Cerebellar cortex (tissue), 1 donor: ENCODE data around the gene KIF14.
"Not testable (repeated sequence)": the region's sequence is repeated elsewhere in the genome, so short reads cannot be mapped to it uniquely, and the experiment has no call there.

Experiments
- DNase-seq: peaks from one replicate; pipeline ENCODE4 v3.0.0-alpha.2; 2015; ENCODE audit warnings: low spot score

KIF14 gene

GRCh38 chr1:200546577-200546976 lies 74.0 kb downstream of the KIF14 start:
- DNase-seq: no peak

DNA sequence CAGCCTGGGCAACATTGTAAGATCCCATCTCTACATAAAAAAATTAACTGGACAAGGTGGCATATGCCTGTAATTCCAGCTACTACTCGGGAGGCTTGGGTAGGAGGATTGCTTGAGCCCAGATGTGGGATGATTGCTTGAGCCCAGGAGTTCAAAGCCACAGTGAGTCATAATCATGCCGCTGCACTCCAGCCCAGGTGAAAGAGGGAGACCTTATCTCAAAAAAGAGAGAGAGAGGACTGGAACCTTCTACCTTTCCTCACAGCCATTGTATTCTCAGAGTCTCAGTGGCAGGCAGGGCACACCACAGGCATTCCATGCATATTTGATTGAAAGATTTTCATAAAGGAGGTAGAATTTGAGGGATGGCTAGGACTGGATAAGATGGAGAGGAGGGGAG lies 78.4 kb downstream of the KIF14 start:
- DNase-seq: no peak

GRCh38 chr1:200540281-200540680 lies 80.3 kb downstream of the KIF14 start:
- DNase-seq: no peak

GRCh38 chr1:200538179-200538578 lies 82.4 kb downstream of the KIF14 start:
- no peak for DNase-seq

- DNase-seq: no peak
Observed at GRCh38 chr1:200535605-200536004, 84.9 kb downstream of the KIF14 start.

DNA sequence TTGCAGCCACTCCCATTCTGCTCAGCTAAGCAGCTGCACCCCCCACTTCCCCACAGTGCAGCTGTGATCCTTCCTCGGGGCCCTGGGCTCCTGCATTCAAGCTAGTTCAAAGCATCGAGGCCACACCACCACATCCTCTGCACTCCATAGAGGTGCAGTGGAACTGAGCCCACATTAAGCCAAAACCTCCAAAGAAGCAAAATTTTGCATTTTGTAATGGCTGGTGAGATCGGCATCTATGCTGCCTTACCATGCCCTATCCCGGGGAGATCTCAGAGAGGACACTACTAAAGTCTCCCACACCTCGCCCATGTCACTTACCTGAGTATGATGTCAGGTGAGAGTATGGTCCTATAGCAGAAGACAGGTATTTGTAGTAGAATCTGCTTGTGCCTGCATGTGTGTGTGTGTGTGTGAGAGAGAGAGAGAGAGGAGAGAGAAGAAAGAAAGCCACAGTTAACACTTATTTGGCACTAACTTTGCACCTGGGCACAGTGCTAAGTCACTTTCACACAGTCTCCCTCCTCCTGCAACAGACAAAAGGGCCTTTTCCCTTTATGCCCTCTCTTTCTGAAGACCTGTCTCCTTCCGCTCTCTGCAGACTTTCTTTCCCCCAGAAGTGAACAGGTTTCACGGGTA lies 89.8 kb downstream of the KIF14 start:
- no peak for DNase-seq

GRCh38 chr1:200528858-200529606 lies 91.5 kb downstream of the KIF14 start:
- no peak for DNase-seq

DNA sequence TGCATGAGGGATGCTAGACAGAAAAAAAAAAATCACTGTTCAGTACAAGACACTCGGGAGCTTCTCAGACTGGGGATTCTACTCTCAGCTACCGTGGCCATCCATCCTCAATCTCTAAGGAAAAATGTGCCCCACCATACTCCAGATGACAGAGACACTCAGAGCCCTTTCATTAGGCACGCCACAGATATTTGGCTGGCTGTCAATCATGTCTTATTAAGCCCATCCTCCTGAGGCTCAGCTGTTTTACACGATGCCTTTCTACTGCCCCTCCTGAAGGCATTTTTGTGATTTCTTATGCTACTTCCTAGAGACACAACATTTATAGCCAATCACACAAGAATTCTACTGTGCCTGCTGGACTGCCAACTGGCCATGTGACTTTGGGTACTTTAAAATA lies 92.9 kb downstream of the KIF14 start:
- no peak for DNase-seq

DNA sequence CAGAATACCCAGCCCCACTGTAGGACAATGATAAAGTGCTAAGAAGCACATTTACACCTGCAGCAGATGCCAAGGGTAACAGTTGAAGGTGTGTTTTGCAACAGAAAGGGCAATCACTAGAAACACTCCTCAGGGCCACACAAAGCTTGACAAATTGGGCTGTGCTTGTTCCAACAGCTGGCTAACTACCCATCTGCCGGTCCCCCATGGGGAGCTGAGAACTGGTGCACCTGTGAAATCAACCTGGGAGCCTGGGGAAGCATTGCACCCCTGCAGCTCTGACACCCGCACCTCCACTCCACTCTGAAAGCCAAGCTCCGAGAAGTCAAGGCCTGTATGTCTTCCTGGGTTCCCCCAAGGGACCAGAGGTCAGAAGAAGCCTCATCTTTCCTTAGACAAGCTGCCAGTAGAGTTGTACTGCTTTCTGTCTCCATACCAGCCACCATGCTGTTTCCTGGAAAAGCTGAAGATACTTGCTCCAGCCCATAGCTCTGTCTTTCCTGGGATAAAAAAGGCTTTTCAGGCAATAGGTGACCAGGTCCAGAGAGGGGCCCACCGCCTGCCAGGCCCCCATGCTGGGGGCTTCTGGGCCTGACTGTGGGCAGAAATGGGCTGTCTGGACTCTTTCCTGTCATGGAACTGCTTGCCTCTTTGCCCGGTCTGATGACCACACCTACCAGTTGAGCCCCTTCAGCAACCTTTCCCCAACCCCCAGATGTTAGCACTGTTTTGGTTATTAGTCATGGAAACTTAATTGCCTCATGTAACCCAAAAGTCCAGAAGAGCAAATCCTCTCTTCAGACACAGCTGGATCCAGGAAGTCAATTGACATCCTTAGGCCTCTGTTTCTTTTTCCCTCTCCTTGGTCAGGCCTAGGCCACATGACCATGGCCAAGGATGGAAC lies 93.6 kb downstream of the KIF14 start:
- no peak for DNase-seq

GRCh38 chr1:200525090-200525987 lies 95.2 kb downstream of the KIF14 start:
- DNase-seq: no peak

DNA sequence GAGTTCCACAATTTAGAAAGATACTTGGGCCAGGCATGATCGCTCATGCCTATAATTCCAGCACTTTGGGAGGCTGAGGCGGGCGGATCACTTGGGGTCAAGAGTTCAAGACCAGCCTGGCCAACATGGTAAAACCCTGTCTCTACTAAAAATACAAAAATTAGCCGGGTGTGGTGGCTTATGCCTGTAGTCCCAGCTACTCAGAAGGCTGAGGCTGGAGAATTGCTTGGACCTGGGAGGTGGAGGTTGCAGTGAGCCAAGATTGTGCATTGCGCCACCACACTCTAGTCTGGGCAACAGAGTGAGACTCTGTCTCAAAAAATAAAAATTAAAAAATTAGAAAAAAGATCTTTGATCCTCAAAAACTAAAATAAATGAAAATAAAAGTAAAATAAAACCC lies 96.0 kb downstream of the KIF14 start:
- DNase-seq: not testable (repeated sequence)

- no peak for DNase-seq
Observed at GRCh38 chr1:200524092-200524491, 96.5 kb downstream of the KIF14 start.

DNA sequence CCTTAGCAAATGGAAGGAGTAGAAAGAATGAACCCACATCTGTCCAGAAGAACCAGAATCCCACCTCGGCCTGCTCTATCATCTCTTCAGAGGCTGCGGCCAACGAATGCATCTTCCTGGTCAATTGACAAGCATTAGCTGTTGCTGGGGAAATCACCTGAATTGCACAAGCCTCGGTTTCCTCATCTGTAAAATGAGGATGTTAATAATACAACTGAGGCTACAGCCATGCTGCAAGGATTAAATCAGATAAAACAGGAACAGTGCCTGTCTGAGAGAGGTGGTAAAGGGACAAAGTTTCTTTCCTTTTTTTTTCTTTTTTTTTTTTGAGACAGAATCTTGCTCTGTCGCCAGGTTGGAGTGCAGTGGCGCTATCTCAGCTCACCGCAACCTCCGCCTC lies 99.8 kb downstream of the KIF14 start:
- no peak for DNase-seq

DNA sequence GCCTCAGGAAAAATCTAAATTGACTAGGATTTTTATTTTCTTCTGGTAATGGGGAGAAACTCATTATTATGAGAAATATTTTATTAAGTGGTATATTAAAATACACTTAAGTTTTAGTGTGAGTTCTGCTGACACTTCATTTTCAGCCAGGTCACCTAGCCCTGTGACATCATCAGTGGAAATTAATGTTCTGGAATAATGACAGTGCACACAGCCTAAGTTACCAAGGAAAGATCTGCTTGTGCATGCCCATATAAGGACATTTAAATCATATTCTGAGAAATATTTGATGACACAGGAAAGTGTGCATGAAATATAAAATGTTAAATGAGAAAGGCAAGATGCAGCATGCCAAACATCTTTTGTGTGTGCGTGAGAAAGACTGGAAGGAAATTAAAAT lies 102.0 kb downstream of the KIF14 start:
- no peak for DNase-seq

- DNase-seq: no peak
Observed at GRCh38 chr1:200512191-200512590, 108.4 kb downstream of the KIF14 start.

GRCh38 chr1:200510228-200510623 lies 110.3 kb downstream of the KIF14 start:
- DNase-seq: peak; percentile 81

DNA sequence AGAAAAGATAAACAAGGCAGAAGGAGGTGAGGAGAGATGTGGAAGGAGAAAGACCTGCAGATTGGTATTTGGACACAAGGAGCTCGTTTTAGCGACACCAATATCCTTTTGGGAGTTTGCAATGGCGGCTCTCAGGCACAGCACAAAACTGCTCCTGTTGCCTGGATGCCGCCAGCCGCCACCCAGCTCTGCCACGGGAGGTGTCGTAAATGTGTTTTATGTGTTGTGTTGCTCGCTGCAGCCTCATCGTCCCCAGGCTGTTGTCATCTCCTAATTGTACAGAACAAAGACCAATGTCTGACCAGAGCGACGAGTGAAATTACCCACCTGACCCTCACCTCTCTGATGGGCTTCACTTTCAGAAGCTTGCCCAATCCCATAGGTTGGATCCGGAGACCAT lies 114.1 kb downstream of the KIF14 start:
- DNase-seq: no peak

DNA sequence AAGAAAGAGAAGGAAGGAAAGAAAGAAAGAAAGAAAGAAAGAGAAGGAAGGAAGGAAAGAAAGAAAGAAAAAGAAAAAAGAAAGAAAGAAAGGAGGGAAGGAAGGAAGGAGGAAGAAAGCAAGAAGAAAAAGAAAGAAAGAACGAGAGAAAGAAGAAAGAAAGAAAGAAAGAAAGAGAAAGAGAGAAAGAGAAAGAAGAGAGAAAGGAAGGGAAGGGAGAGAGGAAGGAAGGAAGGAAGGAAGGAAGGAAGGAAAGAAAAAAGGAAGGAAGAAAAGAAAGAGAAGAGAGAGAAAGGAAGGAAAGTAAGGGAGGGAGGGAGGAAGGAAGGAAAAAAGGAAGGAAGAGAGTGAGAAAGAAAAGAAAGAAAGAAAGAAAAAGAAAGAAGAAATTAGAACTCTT lies 115.3 kb downstream of the KIF14 start:
- DNase-seq: no peak
